Kasumi-1 (cell line): ENCODE data around the gene MRO.
"Not testable (repeated sequence)": the region's sequence is repeated elsewhere in the genome, so short reads cannot be mapped to it uniquely, and the experiment has no call there.

ENCODE experiments used
- DNase-seq, 2 experiments: peaks; one replicate each; lab custom pipeline; 2025; lab: John Stamatoyannopoulos, UW

Gene MRO

GRCh38 chr18:50836521-50836957 lies 16.7 kb upstream of the MRO start:
- DNase-seq = peak; percentile 59 to 69

GRCh38 chr18:50833496-50833895 lies 13.7 kb upstream of the MRO start:
- not testable (repeated sequence) for DNase-seq

GRCh38 chr18:50832754-50833153 lies 12.9 kb upstream of the MRO start:
- DNase-seq = no peak

- no peak for DNase-seq
Measured at GRCh38 chr18:50830544-50830943, 10.7 kb upstream of the MRO start.

- no peak for DNase-seq
Measured at GRCh38 chr18:50829644-50830043, 9.8 kb upstream of the MRO start.

- no peak for DNase-seq
Measured at GRCh38 chr18:50826027-50826426, 6.2 kb upstream of the MRO start.

GRCh38 chr18:50825621-50826020 lies 5.8 kb upstream of the MRO start:
- DNase-seq = no peak

GRCh38 chr18:50822756-50823155 lies 2.9 kb upstream of the MRO start:
- no peak for DNase-seq

- DNase-seq = peak; percentile 88 to 89
Measured at GRCh38 chr18:50820901-50821520, 1.2 kb upstream of the MRO start.

- peak; percentile 23 to 26 for DNase-seq
Measured at GRCh38 chr18:50819027-50819727, 639 bp downstream of the MRO start.

- DNase-seq = no peak
Measured at GRCh38 chr18:50816419-50817166, 3.2 kb downstream of the MRO start.

GRCh38 chr18:50814395-50814794 lies 5.4 kb downstream of the MRO start:
- no peak for DNase-seq

- DNase-seq = no peak
Measured at GRCh38 chr18:50813353-50813752, 6.5 kb downstream of the MRO start.

- DNase-seq = no peak
Measured at GRCh38 chr18:50812834-50813233, 7.0 kb downstream of the MRO start.

- no peak for DNase-seq
Measured at GRCh38 chr18:50807176-50807575, 12.6 kb downstream of the MRO start.

- DNase-seq = no peak
Measured at GRCh38 chr18:50806208-50806616, 13.6 kb downstream of the MRO start.

GRCh38 chr18:50805732-50806131 lies 14.1 kb downstream of the MRO start:
- DNase-seq = no peak

GRCh38 chr18:50803592-50803991 lies 16.2 kb downstream of the MRO start:
- no peak for DNase-seq

- no peak for DNase-seq
Measured at GRCh38 chr18:50802141-50802540, 17.7 kb downstream of the MRO start.

GRCh38 chr18:50797142-50797541 lies 22.7 kb downstream of the MRO start:
- no peak for DNase-seq

GRCh38 chr18:50796495-50796894 lies 23.3 kb downstream of the MRO start:
- no peak for DNase-seq

GRCh38 chr18:50793641-50794565 lies 25.9 kb downstream of the MRO start:
- no peak for DNase-seq
